ENCODE data around the gene OR2AG1.

GRCh38 chr11:6771926-6772893 is 10.6 kb upstream of the OR2AG1 start, which contains the start of gene OR2AG2:
- no peak for TF ChIP-seq PBX3 (IDR thresholded peaks at IDR 0.05)
- no peak for TF ChIP-seq REST (IDR thresholded peaks at IDR 0.05)
- TF ChIP-seq CTCF (IDR thresholded peaks at IDR 0.05) = no peak
- TF ChIP-seq HEYL (CRISPR knock-in tag; IDR thresholded peaks at IDR 0.05) = no peak

All from A549 (cell line).